ENCODE measurements around the gene DENND4A.

- TF ChIP-seq POLR2A (IDR thresholded peaks at IDR 0.05) (no peak), POLR2AphosphoS5 (IDR thresholded peaks at IDR 0.05) (no peak), EP300 (IDR thresholded peaks at IDR 0.05) (no peak)
- TF ChIP-seq, protein P1, sequence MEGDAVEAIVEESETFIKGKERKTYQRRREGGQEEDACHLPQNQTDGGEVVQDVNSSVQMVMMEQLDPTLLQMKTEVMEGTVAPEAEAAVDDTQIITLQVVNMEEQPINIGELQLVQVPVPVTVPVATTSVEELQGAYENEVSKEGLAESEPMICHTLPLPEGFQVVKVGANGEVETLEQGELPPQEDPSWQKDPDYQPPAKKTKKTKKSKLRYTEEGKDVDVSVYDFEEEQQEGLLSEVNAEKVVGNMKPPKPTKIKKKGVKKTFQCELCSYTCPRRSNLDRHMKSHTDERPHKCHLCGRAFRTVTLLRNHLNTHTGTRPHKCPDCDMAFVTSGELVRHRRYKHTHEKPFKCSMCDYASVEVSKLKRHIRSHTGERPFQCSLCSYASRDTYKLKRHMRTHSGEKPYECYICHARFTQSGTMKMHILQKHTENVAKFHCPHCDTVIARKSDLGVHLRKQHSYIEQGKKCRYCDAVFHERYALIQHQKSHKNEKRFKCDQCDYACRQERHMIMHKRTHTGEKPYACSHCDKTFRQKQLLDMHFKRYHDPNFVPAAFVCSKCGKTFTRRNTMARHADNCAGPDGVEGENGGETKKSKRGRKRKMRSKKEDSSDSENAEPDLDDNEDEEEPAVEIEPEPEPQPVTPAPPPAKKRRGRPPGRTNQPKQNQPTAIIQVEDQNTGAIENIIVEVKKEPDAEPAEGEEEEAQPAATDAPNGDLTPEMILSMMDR (IDR thresholded peaks at IDR 0.05): no peak
Observed at GRCh38 chr15:65723876-65724275, 68.2 kb downstream of the DENND4A start.

Measured in gastroesophageal sphincter (tissue), 3 donors.